ENCODE results near the gene ZNF800. TPM values are rescaled to one million over a fixed set of nuclear protein-coding genes. Genes with fewer than 3 reads are reported as not detected.

ZNF800 gene
- total and polyA plus RNA-seq, 2 donors from 2014 or later: 4.5 to 36.8 TPM

DNA sequence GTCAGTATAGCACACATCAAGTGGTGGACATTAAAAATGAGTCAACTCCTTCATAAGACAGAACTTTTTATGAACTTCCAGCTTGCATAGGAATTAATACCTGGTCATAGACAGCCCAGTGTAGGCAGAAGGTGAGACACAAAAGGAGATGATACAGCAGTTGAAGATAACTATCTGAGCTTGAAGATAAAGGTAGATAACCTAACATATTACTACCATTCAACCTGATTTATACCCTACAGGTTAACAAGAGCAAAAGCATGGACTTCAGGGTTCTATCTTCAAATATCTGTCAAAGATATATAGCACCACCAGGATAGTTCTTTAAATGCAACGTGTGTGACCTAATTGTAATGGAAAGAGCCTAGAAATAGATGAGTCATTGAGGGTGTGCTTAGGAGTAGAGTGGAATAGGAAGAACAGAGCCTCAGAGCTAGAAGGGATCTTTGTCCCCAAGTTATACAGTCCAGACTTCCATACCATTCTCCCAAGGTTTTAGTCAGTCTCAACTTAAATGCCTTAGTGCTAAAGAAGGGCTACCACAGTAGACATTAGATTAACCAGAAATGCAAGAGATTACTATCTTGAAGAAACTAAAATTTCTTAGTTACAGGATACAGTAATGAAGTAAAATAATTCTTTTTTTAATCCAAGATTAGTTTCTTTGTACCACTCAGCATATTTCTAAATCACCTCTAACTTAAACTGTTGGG is 9.2 kb downstream of the ZNF800 start:
- H3K4me3 ChIP-seq (ENCODE audit: low read length in 3 of 3): no peak overlapping the region
- intact Hi-C loops (cut with DNase I): no loop called here
- TF ChIP-seq, protein P1, sequence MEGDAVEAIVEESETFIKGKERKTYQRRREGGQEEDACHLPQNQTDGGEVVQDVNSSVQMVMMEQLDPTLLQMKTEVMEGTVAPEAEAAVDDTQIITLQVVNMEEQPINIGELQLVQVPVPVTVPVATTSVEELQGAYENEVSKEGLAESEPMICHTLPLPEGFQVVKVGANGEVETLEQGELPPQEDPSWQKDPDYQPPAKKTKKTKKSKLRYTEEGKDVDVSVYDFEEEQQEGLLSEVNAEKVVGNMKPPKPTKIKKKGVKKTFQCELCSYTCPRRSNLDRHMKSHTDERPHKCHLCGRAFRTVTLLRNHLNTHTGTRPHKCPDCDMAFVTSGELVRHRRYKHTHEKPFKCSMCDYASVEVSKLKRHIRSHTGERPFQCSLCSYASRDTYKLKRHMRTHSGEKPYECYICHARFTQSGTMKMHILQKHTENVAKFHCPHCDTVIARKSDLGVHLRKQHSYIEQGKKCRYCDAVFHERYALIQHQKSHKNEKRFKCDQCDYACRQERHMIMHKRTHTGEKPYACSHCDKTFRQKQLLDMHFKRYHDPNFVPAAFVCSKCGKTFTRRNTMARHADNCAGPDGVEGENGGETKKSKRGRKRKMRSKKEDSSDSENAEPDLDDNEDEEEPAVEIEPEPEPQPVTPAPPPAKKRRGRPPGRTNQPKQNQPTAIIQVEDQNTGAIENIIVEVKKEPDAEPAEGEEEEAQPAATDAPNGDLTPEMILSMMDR (IDR thresholded peaks at IDR 0.05; ENCODE audit: borderline replicate concordance, extremely low read depth, insufficient read depth): no peak
- peaks cover 0 to 3% (median 0%) of the 10 kb centered on the region in 3 donors for H3K36me3 ChIP-seq (ENCODE audit: control insufficient read depth in 2 of 3, insufficient read depth in 3 of 3, low read length in 3 of 3)
- FAIRE-seq (peak; percentile 15), DNase-seq (no peak)
- no peak overlapping the region for H3K9ac ChIP-seq (ENCODE audit: low read length in 3 of 3)
- no peak overlapping the region for H3K27ac ChIP-seq (ENCODE audit: low read depth in 2 of 2, low read length in 2 of 2)
- H3K4me1 ChIP-seq (ENCODE audit: control insufficient read depth in 2 of 3, insufficient read depth in 2 of 3, low read depth in 1 of 3, low read length in 3 of 3): no peaks in the 10 kb centered on the region
- H3K27me3 ChIP-seq (ENCODE audit: control insufficient read depth, insufficient read depth, low read length): no peaks in the 10 kb centered on the region
- no peaks in the 10 kb centered on the region for H3K9me3 ChIP-seq (ENCODE audit: control insufficient read depth in 2 of 3, insufficient read depth in 1 of 3, low read length in 3 of 3)

DNA sequence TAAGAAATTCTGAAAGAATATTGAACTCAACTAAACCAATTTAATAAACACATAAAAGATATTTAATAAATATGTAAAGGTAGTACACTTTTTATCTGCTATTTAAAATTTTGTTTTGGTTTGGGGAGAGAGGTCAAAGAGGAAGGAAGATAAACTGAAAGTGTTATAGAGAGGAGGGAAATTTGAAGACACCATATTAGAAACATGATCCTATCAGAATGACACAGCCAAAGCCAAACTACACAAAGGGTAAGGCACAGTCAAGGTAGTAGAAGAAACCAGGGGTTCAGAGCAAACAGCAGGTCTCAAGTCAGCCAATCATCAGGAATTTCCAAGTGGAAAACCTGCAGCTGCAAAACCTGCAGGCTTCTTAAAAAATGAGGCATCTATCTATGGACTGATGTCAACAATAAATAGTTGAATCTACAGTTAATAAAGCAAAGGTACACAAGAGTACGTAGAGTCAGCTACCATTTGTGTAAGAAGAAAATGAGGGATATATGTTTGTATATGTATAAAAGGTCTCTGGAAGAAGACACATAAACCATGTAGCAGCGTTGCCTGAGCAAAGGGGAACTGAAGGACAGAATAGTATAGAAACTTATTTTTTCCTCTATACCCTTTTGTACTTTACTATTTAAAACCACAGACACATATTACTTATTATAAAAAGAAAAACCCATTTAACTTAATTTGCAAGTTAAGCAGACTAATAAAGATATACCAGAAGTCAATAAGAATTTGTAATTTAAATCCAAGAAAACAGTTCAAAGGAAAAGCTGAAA is 10.0 kb downstream of the ZNF800 start:
- Histone ChIP-seq H3K27ac (ENCODE audit: low read depth in 2 of 2, low read length in 2 of 2) (no peak overlapping the region), H3K4me1 (ENCODE audit: control insufficient read depth in 2 of 3, insufficient read depth in 2 of 3, low read depth in 1 of 3, low read length in 3 of 3) (no peaks in the 10 kb centered on the region), H3K27me3 (ENCODE audit: control insufficient read depth, insufficient read depth, low read length) (no peaks in the 10 kb centered on the region), H3K9ac (ENCODE audit: low read length in 3 of 3) (no peak overlapping the region), H3K4me3 (ENCODE audit: low read length in 3 of 3) (no peak overlapping the region), H3K36me3 (ENCODE audit: control insufficient read depth in 2 of 3, insufficient read depth in 3 of 3, low read length in 3 of 3) (peaks cover 0 to 3% (median 0%) of the 10 kb centered on the region in 3 donors), H3K9me3 (ENCODE audit: control insufficient read depth in 2 of 3, insufficient read depth in 1 of 3, low read length in 3 of 3) (no peaks in the 10 kb centered on the region)
- no peak for DNase-seq
- no peak for FAIRE-seq
- TF ChIP-seq, protein P1 (IDR thresholded peaks at IDR 0.05; ENCODE audit: borderline replicate concordance, extremely low read depth, insufficient read depth): no peak
- intact Hi-C loops (cut with DNase I): no loop called here

DNA sequence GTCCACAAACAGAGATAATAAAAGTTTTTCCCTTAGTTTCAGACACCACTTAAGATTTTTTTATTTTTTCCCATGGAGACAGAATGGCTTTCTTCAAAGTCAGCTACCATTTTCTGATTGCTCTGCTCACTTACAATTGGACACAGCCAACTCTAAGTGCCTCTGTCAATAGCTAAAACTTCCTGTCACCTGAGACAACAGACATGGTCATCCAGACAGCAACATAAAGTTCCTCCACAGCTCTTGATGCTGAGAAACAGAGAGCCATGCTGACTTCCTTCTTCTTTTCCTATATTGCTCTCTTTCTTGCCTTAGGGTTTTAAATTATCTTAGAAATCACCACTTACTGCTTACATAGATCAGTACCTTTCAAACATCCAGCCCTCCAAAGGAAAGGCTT is 12.0 kb downstream of the ZNF800 start:
- no peak overlapping the region for H3K4me3 ChIP-seq (ENCODE audit: low read length in 3 of 3)
- TF ChIP-seq, protein P1 (IDR thresholded peaks at IDR 0.05; ENCODE audit: borderline replicate concordance, extremely low read depth, insufficient read depth): no peak
- H3K36me3 ChIP-seq (ENCODE audit: control insufficient read depth in 2 of 3, insufficient read depth in 3 of 3, low read length in 3 of 3): no peaks in the 10 kb centered on the region
- peak; percentile 6 for FAIRE-seq
- H3K9ac ChIP-seq (ENCODE audit: low read length in 3 of 3): no peak overlapping the region
- no peak for DNase-seq
- no peak overlapping the region for H3K27ac ChIP-seq (ENCODE audit: low read depth in 2 of 2, low read length in 2 of 2)
- intact Hi-C loops (cut with DNase I): no loop called here
- no peaks in the 10 kb centered on the region for H3K27me3 ChIP-seq (ENCODE audit: control insufficient read depth, insufficient read depth, low read length)
- no peaks in the 10 kb centered on the region for H3K9me3 ChIP-seq (ENCODE audit: control insufficient read depth in 2 of 3, insufficient read depth in 1 of 3, low read length in 3 of 3)
- no peaks in the 10 kb centered on the region for H3K4me1 ChIP-seq (ENCODE audit: control insufficient read depth in 2 of 3, insufficient read depth in 2 of 3, low read depth in 1 of 3, low read length in 3 of 3)
